BLaER1 (cell line): Measurements from ENCODE around the gene VWC2L.

Experiments
- H3K27ac ChIP-seq: shearing (Covaris generic); formaldehyde crosslinking; 2 replicates; pipeline ENCODE4 v1.8.1; 2022
- H3K27me3 ChIP-seq: shearing (Covaris generic); formaldehyde crosslinking; 2 replicates; pipeline ENCODE4 v1.8.1; 2022
- H3K36me3 ChIP-seq: shearing (Covaris generic); formaldehyde crosslinking; 2 replicates; pipeline ENCODE4 v1.8.1; 2022
- H3K4me1 ChIP-seq: shearing (Covaris generic); formaldehyde crosslinking; 2 replicates; pipeline ENCODE4 v1.8.1; 2022
- H3K4me2 ChIP-seq: shearing (Covaris generic); formaldehyde crosslinking; 2 replicates; pipeline ENCODE4 v1.8.1; 2022
- H3K4me3 ChIP-seq: shearing (Covaris generic); formaldehyde crosslinking; 2 replicates; pipeline ENCODE4 v1.8.1; 2022
- H3K9ac ChIP-seq: shearing (Covaris generic); formaldehyde crosslinking; 2 replicates; pipeline ENCODE4 v1.8.1; 2022
- H3K9me3 ChIP-seq: shearing (Covaris generic); formaldehyde crosslinking; 2 replicates; pipeline ENCODE4 v1.8.1; 2022
- H4K20me1 ChIP-seq: shearing (Covaris generic); formaldehyde crosslinking; 2 replicates; pipeline ENCODE4 v1.8.1; 2022
- Cebpa-rat ChIP-seq: shearing (Covaris generic); IDR thresholded peaks from 2 replicates; pipeline ENCODE4 v1.8.1; 2022

Gene VWC2L

GRCh38 chr2:214386720-214387119 is 24.1 kb upstream of the VWC2L start:
- TF ChIP-seq Cebpa-rat = peak; percentile 47; the same call in 1 of the 2 replicates
- Histone ChIP-seq H3K27me3 (no peaks in the 10 kb centered on the region), H3K4me2 (no peak overlapping the region), H3K9ac (no peak overlapping the region), H3K36me3 (no peaks in the 10 kb centered on the region), H3K27ac (no peak overlapping the region), H3K4me3 (no peak overlapping the region), H4K20me1 (no peaks in the 10 kb centered on the region), H3K9me3 (no peaks in the 10 kb centered on the region), H3K4me1 (no peaks in the 10 kb centered on the region)

GRCh38 chr2:214389334-214389733 is 21.5 kb upstream of the VWC2L start:
- H3K27ac ChIP-seq = no peak overlapping the region

GRCh38 chr2:214393796-214394195 is 17.1 kb upstream of the VWC2L start:
- H3K4me2 ChIP-seq = no peak overlapping the region
- H4K20me1 ChIP-seq = no peaks in the 10 kb centered on the region
- no peak for TF ChIP-seq Cebpa-rat
- no peaks in the 10 kb centered on the region for H3K4me1 ChIP-seq
- no peak overlapping the region for H3K27ac ChIP-seq
- H3K36me3 ChIP-seq = no peaks in the 10 kb centered on the region
- H3K9me3 ChIP-seq = no peaks in the 10 kb centered on the region
- H3K4me3 ChIP-seq = no peak overlapping the region
- no peak overlapping the region for H3K9ac ChIP-seq
- H3K27me3 ChIP-seq = no peaks in the 10 kb centered on the region

More at GRCh38 chr2:214389334-214389733, 21.5 kb upstream of the VWC2L start:
- H3K9me3 ChIP-seq = no peaks in the 10 kb centered on the region
- H3K36me3 ChIP-seq = no peaks in the 10 kb centered on the region
- H3K27me3 ChIP-seq = no peaks in the 10 kb centered on the region
- H3K9ac ChIP-seq = no peak overlapping the region
- no peak overlapping the region for H3K4me2 ChIP-seq
- no peaks in the 10 kb centered on the region for H3K4me1 ChIP-seq
- H3K4me3 ChIP-seq = no peak overlapping the region
- no peak for TF ChIP-seq Cebpa-rat
- H4K20me1 ChIP-seq = no peaks in the 10 kb centered on the region

- no peak overlapping the region for H3K27ac ChIP-seq
- no peaks in the 10 kb centered on the region for H3K4me1 ChIP-seq
- H3K9me3 ChIP-seq = no peaks in the 10 kb centered on the region
- no peaks in the 10 kb centered on the region for H4K20me1 ChIP-seq
- H3K36me3 ChIP-seq = no peaks in the 10 kb centered on the region
- H3K9ac ChIP-seq = no peak overlapping the region
- no peak overlapping the region for H3K4me2 ChIP-seq
- no peak overlapping the region for H3K4me3 ChIP-seq
- H3K27me3 ChIP-seq = no peaks in the 10 kb centered on the region
- no peak for TF ChIP-seq Cebpa-rat
Observed at GRCh38 chr2:214395040-214395439, 15.8 kb upstream of the VWC2L start.

GRCh38 chr2:214401580-214401979 is 9.3 kb upstream of the VWC2L start:
- Histone ChIP-seq H3K27ac (no peak overlapping the region), H3K4me2 (no peak overlapping the region), H3K27me3 (no peaks in the 10 kb centered on the region), H4K20me1 (no peaks in the 10 kb centered on the region), H3K4me1 (no peaks in the 10 kb centered on the region), H3K9me3 (no peaks in the 10 kb centered on the region), H3K9ac (no peak overlapping the region), H3K36me3 (no peaks in the 10 kb centered on the region), H3K4me3 (no peak overlapping the region)
- TF ChIP-seq Cebpa-rat = no peak

- H3K4me3 ChIP-seq = no peak overlapping the region
- H4K20me1 ChIP-seq = no peaks in the 10 kb centered on the region
- H3K27me3 ChIP-seq = no peaks in the 10 kb centered on the region
- no peaks in the 10 kb centered on the region for H3K9me3 ChIP-seq
- TF ChIP-seq Cebpa-rat = no peak
- no peaks in the 10 kb centered on the region for H3K36me3 ChIP-seq
- H3K9ac ChIP-seq = no peak overlapping the region
- H3K4me1 ChIP-seq = no peaks in the 10 kb centered on the region
- H3K4me2 ChIP-seq = no peak overlapping the region
- H3K27ac ChIP-seq = no peak overlapping the region
Observed at GRCh38 chr2:214410128-214410775, 602 bp upstream of the VWC2L start.

- Histone ChIP-seq H4K20me1 (no peaks in the 10 kb centered on the region), H3K27ac (no peak overlapping the region), H3K4me3 (no peak overlapping the region), H3K4me1 (no peaks in the 10 kb centered on the region), H3K9ac (no peak overlapping the region), H3K4me2 (no peak overlapping the region), H3K9me3 (no peaks in the 10 kb centered on the region), H3K36me3 (no peaks in the 10 kb centered on the region), H3K27me3 (no peaks in the 10 kb centered on the region)
- no peak for TF ChIP-seq Cebpa-rat
Observed at GRCh38 chr2:214412679-214413078, 1.8 kb downstream of the VWC2L start.

GRCh38 chr2:214436470-214436869 is 25.6 kb downstream of the VWC2L start:
- no peaks in the 10 kb centered on the region for H3K4me1 ChIP-seq
- no peaks in the 10 kb centered on the region for H3K9me3 ChIP-seq
- TF ChIP-seq Cebpa-rat = no peak

GRCh38 chr2:214450118-214450894 is 39.5 kb downstream of the VWC2L start:
- no peaks in the 10 kb centered on the region for H3K36me3 ChIP-seq
- no peaks in the 10 kb centered on the region for H4K20me1 ChIP-seq
- no peaks in the 10 kb centered on the region for H3K27me3 ChIP-seq
- no peaks in the 10 kb centered on the region for H3K9me3 ChIP-seq
- TF ChIP-seq Cebpa-rat = no peak
- H3K4me1 ChIP-seq = peaks cover 16% of the 10 kb centered on the region
- H3K4me2 ChIP-seq = peak overlapping the region; percentile 39
- H3K27ac ChIP-seq = no peak overlapping the region
- H3K9ac ChIP-seq = no peak overlapping the region
- H3K4me3 ChIP-seq = no peak overlapping the region

More at GRCh38 chr2:214436470-214436869, 25.6 kb downstream of the VWC2L start:
- no peak overlapping the region for H3K4me3 ChIP-seq
- H3K4me2 ChIP-seq = no peak overlapping the region
- no peaks in the 10 kb centered on the region for H3K36me3 ChIP-seq
- no peaks in the 10 kb centered on the region for H3K27me3 ChIP-seq
- H4K20me1 ChIP-seq = no peaks in the 10 kb centered on the region
- no peak overlapping the region for H3K9ac ChIP-seq
- no peak overlapping the region for H3K27ac ChIP-seq

GRCh38 chr2:214451516-214452275 is 40.8 kb downstream of the VWC2L start:
- H3K36me3 ChIP-seq = no peaks in the 10 kb centered on the region
- H3K4me3 ChIP-seq = no peak overlapping the region
- no peaks in the 10 kb centered on the region for H3K9me3 ChIP-seq
- no peaks in the 10 kb centered on the region for H4K20me1 ChIP-seq
- H3K4me1 ChIP-seq = peaks cover 16% of the 10 kb centered on the region
- no peak overlapping the region for H3K9ac ChIP-seq
- H3K27ac ChIP-seq = no peak overlapping the region
- H3K27me3 ChIP-seq = no peaks in the 10 kb centered on the region
- no peak overlapping the region for H3K4me2 ChIP-seq
- no peak for TF ChIP-seq Cebpa-rat
